HL-60 (cell line): ENCODE results near the gene UBE4B.

Experiments
- POLR2AphosphoS5 ChIP-seq: IDR thresholded peaks from 2 replicates; pipeline ENCODE4 v1.6.1; 2012; ENCODE audit warnings: low read depth
- SPI1 ChIP-seq: IDR thresholded peaks from 2 replicates; pipeline ENCODE4 v1.6.1; 2012; ENCODE audit warnings: low read depth, mild to moderate bottlenecking, borderline replicate concordance
- TF ChIP-seq, protein P1 (sequence below): IDR thresholded peaks from one replicate; pipeline ENCODE4 v1.5.1; 2011; ENCODE audit warnings: low read length, control low read depth, inconsistent platforms; ENCODE audit not compliant: insufficient read depth

DNA sequence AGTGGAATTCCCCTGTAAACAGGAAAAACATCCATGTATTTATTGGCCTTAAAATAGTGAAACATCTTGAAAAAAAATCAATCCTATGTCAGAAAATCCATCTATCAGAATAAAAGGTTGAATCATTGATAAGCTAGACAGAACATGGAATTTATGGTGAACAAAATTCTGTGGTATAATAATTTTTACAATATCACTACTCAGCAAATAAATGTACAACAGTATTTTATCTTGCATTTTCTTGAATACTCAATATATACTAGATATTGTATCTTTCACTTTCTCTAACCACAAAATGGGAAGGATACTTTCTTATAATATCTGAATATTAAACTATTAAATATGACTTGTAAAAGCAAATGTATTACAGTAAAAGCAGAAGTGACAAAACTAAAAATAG is 5.7 kb upstream of the UBE4B start:
- TF ChIP-seq, protein P1, sequence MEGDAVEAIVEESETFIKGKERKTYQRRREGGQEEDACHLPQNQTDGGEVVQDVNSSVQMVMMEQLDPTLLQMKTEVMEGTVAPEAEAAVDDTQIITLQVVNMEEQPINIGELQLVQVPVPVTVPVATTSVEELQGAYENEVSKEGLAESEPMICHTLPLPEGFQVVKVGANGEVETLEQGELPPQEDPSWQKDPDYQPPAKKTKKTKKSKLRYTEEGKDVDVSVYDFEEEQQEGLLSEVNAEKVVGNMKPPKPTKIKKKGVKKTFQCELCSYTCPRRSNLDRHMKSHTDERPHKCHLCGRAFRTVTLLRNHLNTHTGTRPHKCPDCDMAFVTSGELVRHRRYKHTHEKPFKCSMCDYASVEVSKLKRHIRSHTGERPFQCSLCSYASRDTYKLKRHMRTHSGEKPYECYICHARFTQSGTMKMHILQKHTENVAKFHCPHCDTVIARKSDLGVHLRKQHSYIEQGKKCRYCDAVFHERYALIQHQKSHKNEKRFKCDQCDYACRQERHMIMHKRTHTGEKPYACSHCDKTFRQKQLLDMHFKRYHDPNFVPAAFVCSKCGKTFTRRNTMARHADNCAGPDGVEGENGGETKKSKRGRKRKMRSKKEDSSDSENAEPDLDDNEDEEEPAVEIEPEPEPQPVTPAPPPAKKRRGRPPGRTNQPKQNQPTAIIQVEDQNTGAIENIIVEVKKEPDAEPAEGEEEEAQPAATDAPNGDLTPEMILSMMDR = no peak
- TF ChIP-seq POLR2AphosphoS5 = no peak
- TF ChIP-seq SPI1 = no peak
